ENCODE data around the gene PAX5. TPM values are rescaled to one million over a fixed set of nuclear protein-coding genes. Genes with fewer than 3 reads are reported as not detected.

Gene PAX5
- polyA plus RNA-seq, 3 donors = 0.03 to 0.15 TPM; not detected in 1

DNA sequence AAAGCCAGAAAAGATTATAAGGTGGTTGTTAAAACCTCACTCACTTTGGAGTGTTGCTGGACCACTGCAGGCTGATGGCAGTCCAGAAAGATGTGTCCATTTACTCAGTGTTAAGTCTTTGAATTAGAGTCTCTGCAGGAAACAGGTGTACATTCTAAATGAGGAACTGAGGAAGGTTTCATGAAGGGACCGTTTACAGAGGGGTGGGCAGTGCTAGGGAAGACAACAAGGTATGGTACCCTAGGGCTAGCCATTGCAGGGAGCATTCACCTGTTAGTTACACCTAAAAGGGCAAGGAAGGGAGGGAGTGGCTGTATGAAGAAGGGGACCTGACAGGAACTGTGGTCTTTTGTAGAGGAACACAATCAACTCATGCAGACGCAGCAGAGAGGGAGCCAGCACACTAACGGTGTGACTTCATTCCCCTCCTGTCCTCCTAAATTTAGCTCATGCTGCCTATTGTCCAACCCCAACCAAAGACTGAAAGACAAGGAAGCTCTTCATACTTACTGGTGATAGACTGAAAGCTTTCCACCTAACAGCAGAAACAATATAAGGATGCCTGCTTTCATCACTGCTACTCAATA, 32.2 kb upstream of the PAX5 start:
- Histone ChIP-seq H3K9me3 (replicated peaks in 1 of 2; ENCODE audit: control insufficient read depth in 1 of 2, insufficient read depth in 1 of 2, low read length in 2 of 2) (no peaks in the 10 kb centered on the region), H3K4me3 (replicated peaks in 1 of 3; ENCODE audit: low read depth in 2 of 3, low read length in 3 of 3) (no peak overlapping the region), H3K9ac (ENCODE audit: insufficient read depth, low read length, poor library complexity, severe bottlenecking) (no peak overlapping the region), H3K4me1 (ENCODE audit: control insufficient read depth in 1 of 2, insufficient read depth in 2 of 2, low read length in 2 of 2) (peaks cover 11 to 13% of the 10 kb centered on the region in 2 donors), H3K36me3 (replicated peaks in 1 of 2; ENCODE audit: control insufficient read depth in 1 of 2, insufficient read depth in 2 of 2, low read length in 2 of 2) (no peaks in the 10 kb centered on the region), H4K20me1 (ENCODE audit: insufficient read depth, low read length) (no peaks in the 10 kb centered on the region), H2AFZ (ENCODE audit: insufficient read depth, low read depth, low read length, poor library complexity, severe bottlenecking) (no peak overlapping the region), H3K27me3 (ENCODE audit: control insufficient read depth in 2 of 2, insufficient read depth in 2 of 2, low read length in 2 of 2) (peaks cover 0 to 3% of the 10 kb centered on the region in 2 donors), H3K4me2 (replicated peaks; ENCODE audit: extremely low read depth, low read length, poor library complexity, severe bottlenecking) (no peak overlapping the region), H3K27ac (ENCODE audit: low read depth in 1 of 2, low read length in 2 of 2) (no peak overlapping the region), H3K79me2 (ENCODE audit: insufficient read depth, low read length) (no peaks in the 10 kb centered on the region)
- intact Hi-C loops (cut with micrococcal nuclease) = no loop called here
- Mint-ChIP-seq H3K4me1 (peaks cover 15% of the 10 kb centered on the region), H3K4me3 (peak overlapping the region in 1 of 2 donors; percentile 2), H3K27me3 (ENCODE audit: low read depth in 3 of 3) (peaks cover 4 to 11% (median 6%) of the 10 kb centered on the region in 3 donors), H3K36me3 (no peaks in the 10 kb centered on the region), H3K9me3 (no peaks in the 10 kb centered on the region), H3K27ac (no peak overlapping the region)
- DNase-seq = no peak
- WGBS (ENCODE audit: insufficient coverage) = no CpG with 5 or more reads among the region's 3 CpGs
- TF ChIP-seq, protein P1, sequence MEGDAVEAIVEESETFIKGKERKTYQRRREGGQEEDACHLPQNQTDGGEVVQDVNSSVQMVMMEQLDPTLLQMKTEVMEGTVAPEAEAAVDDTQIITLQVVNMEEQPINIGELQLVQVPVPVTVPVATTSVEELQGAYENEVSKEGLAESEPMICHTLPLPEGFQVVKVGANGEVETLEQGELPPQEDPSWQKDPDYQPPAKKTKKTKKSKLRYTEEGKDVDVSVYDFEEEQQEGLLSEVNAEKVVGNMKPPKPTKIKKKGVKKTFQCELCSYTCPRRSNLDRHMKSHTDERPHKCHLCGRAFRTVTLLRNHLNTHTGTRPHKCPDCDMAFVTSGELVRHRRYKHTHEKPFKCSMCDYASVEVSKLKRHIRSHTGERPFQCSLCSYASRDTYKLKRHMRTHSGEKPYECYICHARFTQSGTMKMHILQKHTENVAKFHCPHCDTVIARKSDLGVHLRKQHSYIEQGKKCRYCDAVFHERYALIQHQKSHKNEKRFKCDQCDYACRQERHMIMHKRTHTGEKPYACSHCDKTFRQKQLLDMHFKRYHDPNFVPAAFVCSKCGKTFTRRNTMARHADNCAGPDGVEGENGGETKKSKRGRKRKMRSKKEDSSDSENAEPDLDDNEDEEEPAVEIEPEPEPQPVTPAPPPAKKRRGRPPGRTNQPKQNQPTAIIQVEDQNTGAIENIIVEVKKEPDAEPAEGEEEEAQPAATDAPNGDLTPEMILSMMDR (IDR thresholded peaks at IDR 0.05) = no peak

DNA sequence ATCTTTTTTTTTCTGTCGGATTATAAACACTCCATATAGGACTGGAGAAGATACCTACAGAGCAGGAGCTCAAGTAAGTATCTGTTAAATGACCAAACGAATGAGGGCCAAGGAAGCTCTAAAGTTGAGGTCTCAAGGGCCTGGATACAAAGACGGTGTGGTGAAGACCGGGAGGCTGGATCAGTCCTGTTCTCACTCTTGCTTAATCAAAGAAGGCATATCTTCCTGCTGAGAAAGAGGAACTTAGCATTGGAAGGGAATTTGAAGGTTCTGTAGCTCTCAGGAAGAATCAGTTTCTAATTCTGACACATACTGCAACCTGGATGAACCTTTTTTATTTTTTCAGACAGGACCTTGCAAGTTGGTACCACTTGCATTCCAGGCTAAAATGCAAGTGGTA, 28.3 kb upstream of the PAX5 start:
- Mint-ChIP-seq H3K36me3 (no peaks in the 10 kb centered on the region), H3K27ac (no peak overlapping the region), H3K4me3 (no peak overlapping the region), H3K9me3 (no peaks in the 10 kb centered on the region), H3K27me3 (ENCODE audit: low read depth in 3 of 3) (peaks cover 5 to 15% (median 11%) of the 10 kb centered on the region in 3 donors), H3K4me1 (peaks cover 15% of the 10 kb centered on the region)
- WGBS (ENCODE audit: insufficient coverage) = no CpG with 5 or more reads among the region's 4 CpGs
- H3K79me2 ChIP-seq (ENCODE audit: insufficient read depth, low read length) = no peaks in the 10 kb centered on the region
- TF ChIP-seq, protein P1 (IDR thresholded peaks at IDR 0.05) = no peak
- H3K4me2 ChIP-seq (replicated peaks; ENCODE audit: extremely low read depth, low read length, poor library complexity, severe bottlenecking) = no peak overlapping the region
- no peaks in the 10 kb centered on the region for H4K20me1 ChIP-seq (ENCODE audit: insufficient read depth, low read length)
- DNase-seq = peak in 2 of 3 donors; percentile 34 to 46
- H3K4me3 ChIP-seq (replicated peaks in 1 of 3; ENCODE audit: low read depth in 2 of 3, low read length in 3 of 3) = no peak overlapping the region
- no peaks in the 10 kb centered on the region for H3K9me3 ChIP-seq (replicated peaks in 1 of 2; ENCODE audit: control insufficient read depth in 1 of 2, insufficient read depth in 1 of 2, low read length in 2 of 2)
- peaks cover 4 to 7% of the 10 kb centered on the region in 2 donors for H3K27me3 ChIP-seq (ENCODE audit: control insufficient read depth in 2 of 2, insufficient read depth in 2 of 2, low read length in 2 of 2)
- peaks cover 11 to 13% of the 10 kb centered on the region in 2 donors for H3K4me1 ChIP-seq (ENCODE audit: control insufficient read depth in 1 of 2, insufficient read depth in 2 of 2, low read length in 2 of 2)
- H3K27ac ChIP-seq (ENCODE audit: low read depth in 1 of 2, low read length in 2 of 2) = no peak overlapping the region
- no peak overlapping the region for H2AFZ ChIP-seq (ENCODE audit: insufficient read depth, low read depth, low read length, poor library complexity, severe bottlenecking)
- H3K36me3 ChIP-seq (replicated peaks in 1 of 2; ENCODE audit: control insufficient read depth in 1 of 2, insufficient read depth in 2 of 2, low read length in 2 of 2) = no peaks in the 10 kb centered on the region
- intact Hi-C loops (cut with micrococcal nuclease) = no loop called here
- H3K9ac ChIP-seq (ENCODE audit: insufficient read depth, low read length, poor library complexity, severe bottlenecking) = no peak overlapping the region
